Left cardiac atrium (tissue), 4 donors: ENCODE data around the gene FKBP2. TPM values are rescaled to one million over a fixed set of nuclear protein-coding genes. Genes with fewer than 3 reads are reported as not detected.
A peak's percentile ranks its signal among the peaks of the same experiment; 100 is the strongest.

Source experiments
- ATAC-seq, 2 donors: fragments of 200-7000 bp; cut with Tn5 transposase; one replicate each; pipeline ENCODE4 v1.9.1; 2020; ENCODE audit warnings: mild to moderate bottlenecking in 2 of 2, moderate library complexity in 2 of 2
- DNase-seq: peaks from one replicate; pipeline ENCODE4 v3.0.0-alpha.2; 2020
- intact Hi-C, 2 donors: fragments of 100-400 bp; cut with DNase I; formaldehyde crosslinking; loops; one replicate each; pipeline versions ENCODE4 v1.14.1 to v1.15.1; 2022 to 2023
- total RNA-seq, 2 donors: library from RNA; stranded (reverse); fragmentation: NEBNext Ultra II Directional; extraction: Animal tissue kit (Norgen Biotek cat#: 25700); gene quantifications; one replicate each; pipeline ENCODE4 v1.2.1, GENCODE V29; 2021
- donor health status: DM: no; HTN: yes; CAD: no.
- donor health status: DM: no; HTN: yes; CAD: no; lungs with severe emphysema.
- donor health status: DM: yes; HTN: yes; CAD: no.
- donor health status: Dilated cardiomyopathy.

Gene FKBP2
- total RNA-seq, 2 donors from 2014 or later, result 63.9 to 66.9 TPM

- ATAC-seq (no peak), DNase-seq (no peak)
- intact Hi-C loops, result no loop called here
Measured at GRCh38 chr11:64289002-64289564, 48.2 kb downstream of the FKBP2 start.

GRCh38 chr11:64290352-64291261 lies 49.7 kb downstream of the FKBP2 start:
- no peak for ATAC-seq
- DNase-seq, result no peak
- intact Hi-C loops, result no loop called here

- intact Hi-C loops, result no loop called here
- no peak for DNase-seq
- ATAC-seq, result no peak
Measured at GRCh38 chr11:64291262-64291751, 50.4 kb downstream of the FKBP2 start, which contains the start of gene KCNK4. TSS of gene KCNK4 (plus strand) at chr11:64291302. CDS start at chr11:64293019, 1,717 bp downstream.

GRCh38 chr11:64291752-64292459 lies 51.0 kb downstream of the FKBP2 start:
- intact Hi-C loops, result no loop called here
- ATAC-seq (peak in 1 of 2 donors; percentile 23), DNase-seq (no peak)

- intact Hi-C loops, result no loop called here
- no peak for DNase-seq
- ATAC-seq, result no peak
Measured at GRCh38 chr11:64292460-64293254, 51.8 kb downstream of the FKBP2 start.

Other genes starting within 250 kb of the FKBP2 start
- 1 to 10 TPM; 1.3 to 1.6 TPM for gene FLRT1, start 205.2 kb upstream of the FKBP2 start, total RNA-seq
- 10 to 100 TPM; 37.9 to 48.0 TPM for gene MACROD1, start 75.0 kb upstream of the FKBP2 start, total RNA-seq
- gene STIP1, start 54.9 kb upstream of the FKBP2 start, total RNA-seq, result 100 to 1,000 TPM; 102 to 125 TPM
- gene FERMT3, start 34.4 kb upstream of the FKBP2 start, total RNA-seq, result 10 to 100 TPM; 23.8 to 25.8 TPM
- 10 to 100 TPM; 59.6 to 61.2 TPM for gene TRPT1, start 14.9 kb upstream of the FKBP2 start, total RNA-seq
- 10 to 100 TPM; 58.8 to 82.0 TPM for gene NUDT22, start 14.8 kb upstream of the FKBP2 start, total RNA-seq
- gene DNAJC4, start 10.5 kb upstream of the FKBP2 start, total RNA-seq, result 10 to 100 TPM; 49.2 to 49.3 TPM
- 100 to 1,000 TPM; 276 to 310 TPM for gene VEGFB, start 6.5 kb upstream of the FKBP2 start, total RNA-seq
- gene PPP1R14B, start 5.8 kb downstream of the FKBP2 start, total RNA-seq, result 100 to 1,000 TPM; 122 to 135 TPM
- 10 to 100 TPM; 13.6 to 14.4 TPM for gene PLCB3, start 10.4 kb downstream of the FKBP2 start, total RNA-seq
- gene BAD, start 43.6 kb downstream of the FKBP2 start, total RNA-seq, result 10 to 100 TPM; 68.9 to 96.3 TPM
- gene GPR137, start 44.8 kb downstream of the FKBP2 start, total RNA-seq, result 10 to 100 TPM; 31.6 to 32.6 TPM
- under 1 TPM in 1 of 2 donors, not detected in 1; 0.13 TPM for gene KCNK4, start 50.2 kb downstream of the FKBP2 start, total RNA-seq
- gene CATSPERZ, start 59.3 kb downstream of the FKBP2 start, total RNA-seq, result under 1 TPM in 1 of 2 donors, not detected in 1; 0.32 TPM
- gene ESRRA, start 64.4 kb downstream of the FKBP2 start, total RNA-seq, result 100 to 1,000 TPM; 147 to 150 TPM
- 100 to 1,000 TPM in 1 of 2 donors, 10 to 100 TPM in 1; 94.1 to 101 TPM for gene TRMT112, start 76.5 kb downstream of the FKBP2 start, total RNA-seq
- 100 to 1,000 TPM; 264 to 298 TPM for gene PRDX5, start 77.0 kb downstream of the FKBP2 start, total RNA-seq
- 10 to 100 TPM in 1 of 2 donors, 1 to 10 TPM in 1; 9.2 to 10.6 TPM for gene CCDC88B, start 99.1 kb downstream of the FKBP2 start, total RNA-seq
- gene RPS6KA4, start 118.1 kb downstream of the FKBP2 start, total RNA-seq, result 10 to 100 TPM; 18.1 to 20.1 TPM